HEK293 (cell line): ENCODE data around the gene CUEDC1.

ENCODE experiments used
- CTCF ChIA-PET: fragments of 350-600 bp; formaldehyde crosslinking; extraction: SDS; loops from one replicate; lab custom pipeline; 2021; ENCODE audit warnings: antibody characterized with exemption; lab: Yijun Ruan, JAX
- POLR2A ChIA-PET: fragments of 300-600 bp; formaldehyde crosslinking; extraction: SDS; loops from one replicate; lab custom pipeline; 2020; ENCODE audit warnings: antibody characterized with exemption, inconsistent platforms; lab: Yijun Ruan, JAX
- H3K27ac ChIP-seq: fragments of 200-500 bp; sonication (Bioruptor generic); 2 replicates; pipeline ENCODE4 v1.5.1; 2014; ENCODE audit warnings: low read depth, low read length, control low read depth, inconsistent platforms; ENCODE audit errors: extremely low read depth
- H3K36me3 ChIP-seq, 2 experiments: fragments of 200-500 bp in 1 of 2; sonication (Bioruptor generic) in 1 of 2; 1 replicate in 1 of 2; 2 replicates in 1 of 2; pipeline ENCODE4 v1.5.1; 2014 to 2017; ENCODE audit warnings: inconsistent platforms in 2 of 2, low read length in 2 of 2; ENCODE audit not compliant: control insufficient read depth in 2 of 2, insufficient read depth in 1 of 2
- H3K4me1 ChIP-seq: fragments of 200-500 bp; sonication (Bioruptor generic); 2 replicates; pipeline ENCODE4 v1.5.1; 2014; ENCODE audit warnings: mild to moderate bottlenecking, low read length, inconsistent platforms; ENCODE audit not compliant: control insufficient read depth, insufficient read depth
- H3K4me3 ChIP-seq: 2 replicates; pipeline ENCODE4 v1.5.1; 2011; ENCODE audit warnings: low read depth, mild to moderate bottlenecking, control low read depth, low read length, moderate library complexity
- H3K9me3 ChIP-seq: fragments of 200-500 bp; sonication (Bioruptor generic); 2 replicates; pipeline ENCODE4 v1.5.1; 2014; ENCODE audit warnings: low read depth, low read length, inconsistent platforms; ENCODE audit not compliant: control insufficient read depth, insufficient read depth
- BCL11A ChIP-seq: fragments of 450-650 bp; formaldehyde crosslinking; IDR thresholded peaks from 2 replicates; pipeline ENCODE4 v1.5.1; 2016; ENCODE audit warnings: low read depth, missing biosample characterization, missing genetic modification characterization
- GLIS1 ChIP-seq: fragments of 450-650 bp; formaldehyde crosslinking; IDR thresholded peaks from 2 replicates; pipeline ENCODE4 v1.5.1; 2016; ENCODE audit warnings: missing biosample characterization, missing genetic modification characterization
- IKZF3 ChIP-seq: fragments of 450-650 bp; IDR thresholded peaks from 2 replicates; pipeline ENCODE4 v1.5.0; 2018; ENCODE audit warnings: missing biosample characterization, mild to moderate bottlenecking, missing genetic modification characterization, moderate library complexity
- KLF17 ChIP-seq: fragments of 450-650 bp; formaldehyde crosslinking; IDR thresholded peaks from 2 replicates; pipeline ENCODE4 v1.5.1; 2016; ENCODE audit warnings: missing biosample characterization, missing genetic modification characterization
- OSR2 ChIP-seq: fragments of 450-650 bp; formaldehyde crosslinking; IDR thresholded peaks from 2 replicates; pipeline ENCODE4 v1.5.1; 2016; ENCODE audit warnings: missing biosample characterization, missing genetic modification characterization
- PATZ1 ChIP-seq: fragments of 450-650 bp; formaldehyde crosslinking; IDR thresholded peaks from 2 replicates; pipeline ENCODE4 v1.5.1; 2016; ENCODE audit warnings: missing biosample characterization, missing genetic modification characterization
- RBAK ChIP-seq: fragments of 450-650 bp; formaldehyde crosslinking; IDR thresholded peaks from 2 replicates; pipeline ENCODE4 v1.5.1; 2016; ENCODE audit warnings: missing biosample characterization, missing genetic modification characterization
- ZBTB8A ChIP-seq: fragments of 450-650 bp; formaldehyde crosslinking; IDR thresholded peaks from 2 replicates; pipeline ENCODE4 v1.5.1; 2016; ENCODE audit warnings: missing biosample characterization, missing genetic modification characterization
- ZFHX2 ChIP-seq: fragments of 450-650 bp; formaldehyde crosslinking; conservative IDR thresholded peaks from 2 replicates; pipeline ENCODE4 v1.5.1; 2016; ENCODE audit warnings: missing biosample characterization, missing genetic modification characterization
- ZIC2 ChIP-seq: fragments of 450-650 bp; formaldehyde crosslinking; IDR thresholded peaks from 2 replicates; pipeline ENCODE4 v1.5.1; 2016; ENCODE audit warnings: missing biosample characterization, missing genetic modification characterization
- ZNF138 ChIP-seq: fragments of 450-650 bp; formaldehyde crosslinking; IDR thresholded peaks from 2 replicates; pipeline ENCODE4 v1.5.1; 2016; ENCODE audit warnings: missing biosample characterization, missing genetic modification characterization, borderline replicate concordance
- ZNF140 ChIP-seq: fragments of 450-650 bp; formaldehyde crosslinking; IDR thresholded peaks from 2 replicates; pipeline ENCODE4 v1.5.1; 2016; ENCODE audit warnings: missing biosample characterization, missing genetic modification characterization
- ZNF2 ChIP-seq: fragments of 450-650 bp; formaldehyde crosslinking; IDR thresholded peaks from 2 replicates; pipeline ENCODE4 v1.5.1; 2016; ENCODE audit warnings: missing biosample characterization, missing genetic modification characterization
- ZNF423 ChIP-seq: fragments of 450-650 bp; formaldehyde crosslinking; IDR thresholded peaks from 2 replicates; pipeline ENCODE4 v1.5.1; 2016; ENCODE audit warnings: missing biosample characterization, missing genetic modification characterization
- ZNF426 ChIP-seq: fragments of 450-650 bp; formaldehyde crosslinking; IDR thresholded peaks from 2 replicates; pipeline ENCODE4 v1.5.1; 2017; ENCODE audit warnings: missing biosample characterization, missing genetic modification characterization, mild to moderate bottlenecking, inconsistent platforms, moderate library complexity
- ZNF449 ChIP-seq: fragments of 450-650 bp; formaldehyde crosslinking; IDR thresholded peaks from 2 replicates; pipeline ENCODE4 v1.5.1; 2017; ENCODE audit warnings: missing biosample characterization, mild to moderate bottlenecking, missing genetic modification characterization, moderate library complexity
- ZNF600 ChIP-seq: fragments of 450-650 bp; formaldehyde crosslinking; IDR thresholded peaks from 2 replicates; pipeline ENCODE4 v1.5.1; 2016; ENCODE audit warnings: missing biosample characterization, missing genetic modification characterization
- ZNF704 ChIP-seq: fragments of 450-650 bp; formaldehyde crosslinking; IDR thresholded peaks from 2 replicates; pipeline ENCODE4 v1.5.1; 2016; ENCODE audit warnings: missing biosample characterization, missing genetic modification characterization
- ZNF777 ChIP-seq: fragments of 450-650 bp; formaldehyde crosslinking; IDR thresholded peaks from 2 replicates; pipeline ENCODE4 v1.5.1; 2017; ENCODE audit warnings: missing biosample characterization, missing genetic modification characterization, borderline replicate concordance

Gene CUEDC1

GRCh38 chr17:57914273-57915142, 40.7 kb downstream of the CUEDC1 start:
- Histone ChIP-seq H3K4me1 (peaks cover 30% of the 10 kb centered on the region), H3K36me3 (no peaks in the 10 kb centered on the region), H3K9me3 (no peaks in the 10 kb centered on the region), H3K4me3 (no peak overlapping the region), H3K27ac (no peak overlapping the region)
- CTCF ChIA-PET: interaction anchor here (0.9 to 2.5 kb wide), 3 partner anchors 11 to 85 kb away, joined by 4 to 9 read pairs (median 7); no protein-coding TSS in a partner anchor
- TF ChIP-seq BCL11A (tag by site-specific recombination): no peak
- TF ChIP-seq KLF17 (tag by site-specific recombination): 0 out of 2 replicates have a peak, but pooled peaks have one; percentile 16
- peak; percentile 99 for TF ChIP-seq GLIS1 (tag by site-specific recombination)
- peak; percentile 96 for TF ChIP-seq ZIC2 (tag by site-specific recombination)
- TF ChIP-seq IKZF3 (tag by site-specific recombination): peak; percentile 34; the same call in 1 of the 2 replicates
- POLR2A ChIA-PET: no interaction called here

- CTCF ChIA-PET: interaction anchor here (0.9 to 2.5 kb wide), 3 partner anchors 12 to 85 kb away, joined by 4 to 9 read pairs (median 7); no protein-coding TSS in a partner anchor
- no peak overlapping the region for H3K27ac ChIP-seq
- POLR2A ChIA-PET: no interaction called here
- no peaks in the 10 kb centered on the region for H3K9me3 ChIP-seq
- TF ChIP-seq ZNF704 (tag by site-specific recombination) (no peak), ZFHX2 (tag by site-specific recombination) (peak; percentile 23; the same call in 1 of the 2 replicates), ZNF600 (tag by site-specific recombination) (no peak), ZBTB8A (tag by site-specific recombination) (peak; percentile 27; the same call in 1 of the 2 replicates)
- no peaks in the 10 kb centered on the region for H3K36me3 ChIP-seq
- peaks cover 30% of the 10 kb centered on the region for H3K4me1 ChIP-seq
- H3K4me3 ChIP-seq: no peak overlapping the region
Observed at GRCh38 chr17:57913575-57914272, 41.5 kb downstream of the CUEDC1 start.

GRCh38 chr17:57911834-57912673, 43.2 kb downstream of the CUEDC1 start:
- Histone ChIP-seq H3K36me3 (no peaks in the 10 kb centered on the region), H3K4me1 (peaks cover 23% of the 10 kb centered on the region), H3K9me3 (no peaks in the 10 kb centered on the region), H3K27ac (no peak overlapping the region), H3K4me3 (no peak overlapping the region)
- POLR2A ChIA-PET: interaction anchor here (1.0 kb wide), 1 partner anchor 37 kb away, joined by 4 read pairs; no protein-coding TSS in a partner anchor
- CTCF ChIA-PET: interaction anchor here (0.6 to 1.1 kb wide), 2 partner anchors 20 to 83 kb away, joined by 3 read pairs; no protein-coding TSS in a partner anchor
- TF ChIP-seq ZNF777 (no peak), RBAK (no peak), ZNF138 (tag by site-specific recombination) (no peak), ZNF426 (tag by site-specific recombination) (no peak), ZNF2 (tag by site-specific recombination) (no peak), GLIS1 (tag by site-specific recombination) (peak; percentile 77), ZNF140 (tag by site-specific recombination) (no peak), PATZ1 (tag by site-specific recombination) (peak; percentile 20; the same call in 1 of the 2 replicates), ZNF423 (tag by site-specific recombination) (no peak), ZNF449 (0 out of 2 replicates have a peak, but pooled peaks have one; percentile 19), OSR2 (tag by site-specific recombination) (peak; percentile 31; the same call in 1 of the 2 replicates)
